Liver (tissue), 3 donors: Measurements from ENCODE around the gene SORBS2.

Experiments
- CTCF ChIP-seq: fragments of 150-350 bp; IDR thresholded peaks from 2 replicates; pipeline ENCODE4 v1.5.1; 2017; ENCODE audit warnings: improper control_type of control experiment, low read depth, low read length; ENCODE audit not compliant: missing input control
- GABPA ChIP-seq, 2 donors: IDR thresholded peaks in 1 of 2; conservative IDR thresholded peaks in 1 of 2; 2 replicates each; pipeline ENCODE4 v1.6.1; 2016; ENCODE audit warnings: antibody characterized with exemption in 2 of 2, mild to moderate bottlenecking in 1 of 2, moderate library complexity in 1 of 2
- TAF1 ChIP-seq: conservative IDR thresholded peaks from 2 replicates; pipeline ENCODE4 v1.6.1; 2016; ENCODE audit warnings: antibody characterized with exemption, mild to moderate bottlenecking
- donor health status: healthy.
- donor health status: healthy.

- TF ChIP-seq CTCF (no peak), TAF1 (no peak), GABPA (IDR thresholded peaks at IDR 0.05 in 1 of 2, conservative IDR thresholded peaks at IDR 0.05 in 1 of 2) (no peak)
Measured at GRCh38 chr4:185665655-185666054, 146.3 kb downstream of the SORBS2 start.
